Adrenal gland (tissue), 5 donors: ENCODE results near the gene MAPT.

ENCODE experiments used
- CTCF ChIP-seq, 6 experiments: fragments of 450-650 bp in 4 of 6; fragments of 200-600 bp in 2 of 6; sonication (generic) in 1 of 6; IDR thresholded peaks; 1 replicate in 5 of 6; 2 replicates in 1 of 6; pipeline versions ENCODE4 v1.5.1 to v1.8.0; 2016 to 2021; ENCODE audit warnings: antibody characterized with exemption in 6 of 6, mild to moderate bottlenecking in 2 of 6, moderate library complexity in 1 of 6
- POLR2A ChIP-seq, 2 donors: fragments of 450-650 bp; IDR thresholded peaks; one replicate each; pipeline ENCODE4 v1.6.1; 2017; ENCODE audit warnings: antibody characterized with exemption in 2 of 2, mild to moderate bottlenecking in 2 of 2, moderate library complexity in 1 of 2
- donor health status: DM: no; HTN: no; CAD: no.

GRCh38 chr17:46031440-46031839, 137.1 kb downstream of the MAPT start:
- no peak for TF ChIP-seq CTCF (IDR thresholded peaks at IDR 0.05)
- TF ChIP-seq POLR2A (IDR thresholded peaks at IDR 0.05): no peak
